Mesodermal cell (in vitro differentiated cells): ENCODE measurements around the gene CFP.

Experiments used
- H3K27ac ChIP-seq: 2 replicates; pipeline ENCODE4 v1.7.0; 2013; ENCODE audit warnings: mild to moderate bottlenecking, low read depth, low read length, moderate library complexity; ENCODE audit not compliant: severe bottlenecking
- H3K36me3 ChIP-seq: 2 replicates; pipeline ENCODE4 v1.7.1; 2013; ENCODE audit warnings: mild to moderate bottlenecking, low read length, moderate library complexity; ENCODE audit not compliant: control insufficient read depth, insufficient read depth
- H3K4me1 ChIP-seq: one replicate; pipeline ENCODE4 v1.7.1; 2013; ENCODE audit warnings: mild to moderate bottlenecking, low read length; ENCODE audit not compliant: insufficient read depth, control insufficient read depth, poor library complexity, severe bottlenecking
- H3K4me3 ChIP-seq: 2 replicates; pipeline ENCODE4 v1.7.0; 2013; ENCODE audit warnings: low read length, control low read depth, mild to moderate bottlenecking; ENCODE audit not compliant: insufficient read depth, poor library complexity, severe bottlenecking; ENCODE audit errors: extremely low read depth
- H3K9me3 ChIP-seq: 2 replicates; pipeline ENCODE4 v1.7.1; 2013; ENCODE audit warnings: mild to moderate bottlenecking, low read length, moderate library complexity; ENCODE audit not compliant: control insufficient read depth
- WGBS, 2 experiments: methylation state at CpG; one replicate each; pipeline ENCODE4 v1.1.5; 2013; ENCODE audit warnings: missing lambda C conversion rate in 2 of 2; ENCODE audit not compliant: insufficient coverage in 2 of 2; 5-methylcytosine and 5-hydroxymethylcytosine counted together

Gene CFP

DNA sequence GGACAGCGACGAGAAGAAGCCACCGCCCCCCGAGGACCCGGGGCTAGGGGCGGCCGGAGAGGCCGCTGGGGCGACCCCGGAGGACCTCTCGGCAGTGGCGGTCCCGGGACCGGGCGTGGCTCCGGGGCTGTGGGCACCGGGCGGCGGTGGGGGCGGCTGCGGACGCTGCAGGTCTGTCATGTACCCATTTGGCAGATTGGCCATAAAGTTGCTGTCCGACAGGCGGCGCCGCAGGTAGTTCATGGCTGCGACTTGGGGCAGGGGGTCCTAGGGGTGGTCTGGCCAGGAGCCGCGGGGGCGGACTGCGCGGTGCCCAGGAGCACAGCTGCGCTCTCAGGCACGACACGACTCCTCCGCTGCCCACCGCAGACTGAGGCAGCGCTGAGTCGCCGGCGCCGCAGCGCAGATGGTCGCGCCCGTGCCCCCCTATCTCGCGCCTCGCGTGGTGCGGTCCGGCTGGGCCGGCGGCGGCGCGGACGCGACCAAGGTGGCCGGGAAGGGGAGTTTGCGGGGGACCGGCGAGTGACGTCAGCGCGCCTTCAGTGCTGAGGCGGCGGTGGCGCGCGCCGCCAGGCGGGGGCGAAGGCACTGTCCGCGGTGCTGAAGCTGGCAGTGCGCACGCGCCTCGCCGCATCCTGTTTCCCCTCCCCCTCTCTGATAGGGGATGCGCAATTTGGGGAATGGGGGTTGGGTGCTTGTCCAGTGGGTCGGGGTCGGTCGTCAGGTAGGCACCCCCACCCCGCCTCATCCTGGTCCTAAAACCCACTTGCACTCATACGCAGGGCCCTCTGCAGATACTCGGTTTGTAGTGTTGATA, 10.0 kb downstream of the CFP start, which contains the start of gene SYN1:
Gene SYN1 (minus strand): TSS at position 372 of the 817 bp plus-strand sequence. CDS start 129 bp downstream, at position 243.
- Histone ChIP-seq H3K4me3 (peak within 1 kb of the TSS; percentile 25), H3K4me1 (no peaks in the 10 kb centered on the region), H3K27ac (no peak within 1 kb of the TSS), H3K36me3 (no peaks in the 10 kb centered on the region), H3K9me3 (no peaks in the 10 kb centered on the region)
- WGBS, 2 experiments = 2 to 3% methylated on average over 26 to 46 of the region's 88 CpGs

DNA sequence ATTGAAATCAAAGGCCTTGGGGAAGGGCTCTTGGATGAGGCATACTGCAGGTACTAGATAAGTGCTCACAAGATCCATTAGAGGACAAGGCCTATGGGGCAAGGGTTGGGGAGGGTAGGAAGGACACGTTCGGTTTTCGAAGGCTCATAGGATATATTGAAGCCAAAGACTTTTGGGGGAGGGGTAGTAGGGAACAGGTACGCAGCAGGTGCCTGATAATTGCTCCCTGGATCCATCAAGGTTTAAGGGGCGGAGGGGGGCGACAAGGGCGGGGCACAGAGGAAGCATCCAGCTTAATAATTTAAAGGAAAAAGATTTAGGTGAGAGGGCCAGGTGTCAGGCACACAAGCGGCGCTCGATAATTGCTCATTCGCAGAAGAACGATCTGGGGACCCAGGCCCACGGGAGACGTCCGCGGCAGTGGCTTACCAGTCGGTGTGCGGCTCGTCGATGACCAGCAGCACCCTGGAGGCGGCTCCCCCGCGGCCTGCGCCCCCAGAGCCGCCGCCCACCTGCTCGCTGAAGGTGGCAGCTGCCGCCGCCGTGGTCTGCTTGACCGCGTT, 10.7 kb downstream of the CFP start:
- no peaks in the 10 kb centered on the region for H3K4me1 ChIP-seq
- peak overlapping the region; percentile 25 for H3K4me3 ChIP-seq
- 47 to 63% methylated on average over 14 to 20 of the region's 32 CpGs for WGBS, 2 experiments
- no peak overlapping the region for H3K27ac ChIP-seq
- no peaks in the 10 kb centered on the region for H3K36me3 ChIP-seq
- H3K9me3 ChIP-seq = no peaks in the 10 kb centered on the region

GRCh38 chrX:47614618-47615017, 15.1 kb downstream of the CFP start:
- Histone ChIP-seq H3K36me3 (no peaks in the 10 kb centered on the region), H3K4me1 (no peaks in the 10 kb centered on the region), H3K27ac (no peak overlapping the region), H3K9me3 (no peaks in the 10 kb centered on the region), H3K4me3 (no peak overlapping the region)
- WGBS, 2 experiments = 80% methylated on average over 1 of the region's 5 CpGs; no CpG with 5 or more reads in 1 of the 2 experiments

DNA sequence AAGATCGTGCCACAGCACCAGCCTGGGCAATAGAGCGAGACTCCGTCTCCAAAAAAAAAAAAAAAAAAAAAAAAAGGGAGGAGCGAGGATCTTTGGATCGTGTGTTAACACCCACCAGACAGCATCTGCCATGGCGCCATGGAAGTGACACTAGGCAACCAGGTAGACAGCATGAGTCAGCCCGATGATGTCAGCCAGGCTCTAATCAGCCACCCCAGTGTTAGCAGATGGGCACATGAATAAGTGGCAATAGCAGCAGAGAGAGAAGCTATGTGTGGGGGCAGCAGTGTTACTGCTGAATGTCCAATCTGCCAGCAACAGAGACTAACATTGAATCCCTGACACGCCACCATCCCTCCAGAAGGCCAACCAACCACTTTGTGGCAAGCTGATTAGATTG, 16.6 kb downstream of the CFP start:
- H3K36me3 ChIP-seq = no peaks in the 10 kb centered on the region
- WGBS, 2 experiments = 88 to 100% methylated on average over 1 to 4 of the region's 8 CpGs
- no peaks in the 10 kb centered on the region for H3K4me1 ChIP-seq
- no peaks in the 10 kb centered on the region for H3K9me3 ChIP-seq
- no peak overlapping the region for H3K27ac ChIP-seq
- no peak overlapping the region for H3K4me3 ChIP-seq

DNA sequence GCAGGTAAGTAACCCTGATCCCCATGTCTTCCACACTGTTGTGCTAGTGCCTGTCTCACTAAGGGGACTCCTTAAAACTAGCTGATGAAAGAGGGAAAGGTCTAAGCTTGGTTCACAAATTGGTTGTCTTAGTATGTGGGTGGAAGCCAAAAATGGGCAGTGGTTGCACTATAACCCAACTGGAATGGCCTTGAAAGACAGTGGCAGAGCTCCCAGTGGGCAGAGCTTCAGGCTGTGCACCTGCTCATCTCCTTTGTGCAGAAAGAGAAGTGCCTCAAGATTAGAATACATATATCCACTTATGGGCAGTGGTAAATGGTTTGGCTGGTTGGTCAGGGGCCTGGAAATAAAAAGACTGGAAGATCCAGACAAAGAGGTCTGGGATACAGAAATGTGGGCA, 17.3 kb downstream of the CFP start:
- Histone ChIP-seq H3K4me1 (no peaks in the 10 kb centered on the region), H3K36me3 (no peaks in the 10 kb centered on the region), H3K4me3 (no peak overlapping the region), H3K9me3 (no peaks in the 10 kb centered on the region), H3K27ac (no peak overlapping the region)

GRCh38 chrX:47611926-47612325, 17.8 kb downstream of the CFP start:
- Histone ChIP-seq H3K4me3 (no peak overlapping the region), H3K9me3 (no peaks in the 10 kb centered on the region), H3K4me1 (no peaks in the 10 kb centered on the region), H3K27ac (no peak overlapping the region), H3K36me3 (no peaks in the 10 kb centered on the region)
- 89 to 100% methylated on average over 1 of the region's 2 CpGs for WGBS, 2 experiments

- Histone ChIP-seq H3K36me3 (no peaks in the 10 kb centered on the region), H3K9me3 (no peaks in the 10 kb centered on the region), H3K4me3 (no peak overlapping the region), H3K27ac (no peak overlapping the region), H3K4me1 (no peaks in the 10 kb centered on the region)
- no CpG with 5 or more reads among the region's 2 CpGs for WGBS, 2 experiments
These were observed 18.2 kb downstream of the CFP start for GRCh38 chrX:47611489-47611888.

DNA sequence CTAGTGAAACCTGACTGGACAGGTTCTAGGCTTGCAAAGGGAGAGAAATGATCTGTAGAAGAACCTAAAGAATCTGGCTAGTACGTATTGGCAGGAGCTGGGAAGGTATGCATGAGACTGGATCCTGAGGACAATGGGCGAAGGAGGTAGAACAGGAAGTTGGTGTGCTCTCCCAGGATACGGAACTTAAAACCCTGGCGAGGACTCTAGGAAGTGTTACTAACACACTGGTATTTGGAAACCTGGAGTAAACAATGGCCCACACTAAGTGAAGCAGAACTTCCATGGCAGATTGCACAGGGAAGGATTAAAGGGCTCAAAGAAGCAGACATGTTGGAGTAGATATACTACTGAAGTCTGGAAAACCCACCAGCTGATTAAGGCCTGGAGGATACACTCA, 19.2 kb downstream of the CFP start:
- H3K27ac ChIP-seq = no peak overlapping the region
- H3K4me1 ChIP-seq = no peaks in the 10 kb centered on the region
- H3K9me3 ChIP-seq = no peaks in the 10 kb centered on the region
- WGBS, 2 experiments = 95 to 100% methylated on average over 2 to 4 of the region's 4 CpGs
- H3K4me3 ChIP-seq = no peak overlapping the region
- H3K36me3 ChIP-seq = no peaks in the 10 kb centered on the region

DNA sequence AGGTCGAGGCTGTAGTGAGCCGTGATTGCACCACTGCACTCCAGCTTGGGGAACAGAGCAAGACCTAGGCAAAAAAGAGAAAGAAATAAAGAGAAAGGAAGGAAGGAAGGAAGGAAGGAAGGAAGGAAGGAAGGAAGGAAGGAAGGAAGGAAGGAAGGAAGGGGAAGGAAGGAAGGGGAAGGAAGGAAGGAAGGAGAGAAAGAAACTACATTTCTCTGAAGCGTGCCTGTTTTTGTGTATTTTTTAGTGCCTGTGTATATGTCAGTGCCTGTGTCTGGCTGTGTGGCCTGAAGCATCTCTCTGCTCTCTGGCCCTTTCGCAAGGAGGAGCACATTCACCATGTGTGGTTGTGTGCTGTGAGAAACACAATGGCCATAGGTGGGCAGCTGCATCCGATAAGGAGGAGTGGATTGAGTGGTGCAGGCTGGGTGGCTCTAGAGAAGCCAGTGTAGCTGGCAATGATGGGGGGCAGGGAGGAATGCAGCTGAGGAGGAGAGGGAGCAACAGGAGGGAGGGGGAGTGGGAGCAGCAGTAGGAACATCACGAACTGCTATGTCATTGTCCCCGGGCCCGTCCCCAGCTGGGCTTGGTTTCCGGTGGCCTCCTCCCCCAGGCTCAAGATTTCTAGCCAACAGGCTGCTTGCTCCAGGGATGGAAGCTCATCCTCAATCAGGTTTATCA, 21.5 kb downstream of the CFP start:
- Histone ChIP-seq H3K4me3 (no peak overlapping the region), H3K27ac (peak overlapping the region; percentile 10), H3K9me3 (no peaks in the 10 kb centered on the region), H3K36me3 (no peaks in the 10 kb centered on the region), H3K4me1 (no peaks in the 10 kb centered on the region)
- WGBS, 2 experiments = 89% methylated on average over 3 of the region's 9 CpGs; no CpG with 5 or more reads in 1 of the 2 experiments

- no peaks in the 10 kb centered on the region for H3K4me1 ChIP-seq
- H3K36me3 ChIP-seq = no peaks in the 10 kb centered on the region
- H3K9me3 ChIP-seq = no peaks in the 10 kb centered on the region
- H3K4me3 ChIP-seq = no peak overlapping the region
- H3K27ac ChIP-seq = no peak overlapping the region
These were observed 22.6 kb downstream of the CFP start for GRCh38 chrX:47607091-47607490.

DNA sequence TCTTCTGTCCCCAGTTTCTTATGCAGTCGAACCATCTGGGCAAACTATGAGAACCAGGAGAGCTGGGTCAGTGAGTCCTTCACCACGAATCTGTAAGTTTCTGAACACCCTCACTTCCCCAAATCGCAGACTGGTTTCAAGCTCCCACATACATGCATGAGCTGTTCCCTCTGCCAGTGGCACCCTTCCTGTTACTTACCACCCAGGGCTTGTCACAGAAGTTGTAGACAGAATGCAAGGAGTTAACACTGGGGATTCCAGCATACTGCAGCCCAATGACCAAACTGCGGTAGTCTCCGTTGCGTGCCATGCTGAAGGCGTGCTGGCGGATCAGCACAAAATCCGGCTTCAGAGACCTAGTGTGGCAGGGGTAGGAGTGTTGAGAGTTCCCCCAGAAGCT, 24.7 kb downstream of the CFP start:
- Histone ChIP-seq H3K4me1 (no peaks in the 10 kb centered on the region), H3K36me3 (no peaks in the 10 kb centered on the region), H3K27ac (no peak overlapping the region), H3K4me3 (no peak overlapping the region), H3K9me3 (no peaks in the 10 kb centered on the region)
- WGBS, 2 experiments = 60 to 87% methylated on average over 2 to 3 of the region's 9 CpGs
